Prostate gland (tissue), 2 donors: Measurements from ENCODE around the gene PIP5K1B. TPM values are rescaled to one million over a fixed set of nuclear protein-coding genes. Genes with fewer than 3 reads are reported as not detected.

Experiments
- DNase-seq: peaks from one replicate; pipeline ENCODE4 v3.0.0-alpha.2; 2019; ENCODE audit warnings: low spot score
- H3K27ac ChIP-seq, 2 donors: fragments of 200-600 bp; sonication (generic); 2 replicates each; pipeline ENCODE4 v1.5.1; 2017 to 2019
- H3K27me3 ChIP-seq: fragments of 200-600 bp; sonication (generic); replicated peaks from 2 replicates; pipeline ENCODE4 v1.5.1; 2019; ENCODE audit not compliant: insufficient read depth
- H3K36me3 ChIP-seq, 2 donors: fragments of 200-600 bp; sonication (generic); 1 replicate in 1 of 2; 2 replicates in 1 of 2; pipeline versions ENCODE4 v1.5.1 to v1.8.1; 2017 to 2019
- H3K4me1 ChIP-seq: fragments of 200-600 bp; sonication (generic); replicated peaks from 2 replicates; pipeline ENCODE4 v1.5.1; 2019
- H3K4me3 ChIP-seq, 2 donors: fragments of 200-600 bp; sonication (generic); 2 replicates each; pipeline ENCODE4 v1.5.1; 2017 to 2019
- H3K9me3 ChIP-seq: fragments of 200-600 bp; sonication (generic); 2 replicates; pipeline ENCODE4 v1.5.1; 2017
- POLR2A ChIP-seq: fragments of 450-650 bp; IDR thresholded peaks from one replicate; pipeline ENCODE4 v1.6.1; 2016; ENCODE audit warnings: antibody characterized with exemption, mild to moderate bottlenecking
- POLR2AphosphoS5 ChIP-seq: sonication (generic); formaldehyde crosslinking; IDR thresholded peaks from one replicate; pipeline ENCODE4 v1.6.1; 2017; ENCODE audit warnings: antibody characterized with exemption
- WGBS: methylation state at CpG from one replicate; pipeline ENCODE4 v1.1.5; 2018; 5-methylcytosine and 5-hydroxymethylcytosine counted together
- intact Hi-C: fragments of 100-400 bp; cut with DNase I; formaldehyde crosslinking; loops from one replicate; pipeline ENCODE4 v1.14.2; 2022
- total RNA-seq, 2 donors: library from RNA; depleted of rRNA; stranded (reverse); fragments of >200 nt; gene quantifications; one replicate each; pipeline ENCODE4 v1.1.0, GENCODE V29; 2016
- TF ChIP-seq, protein P1 (sequence below), 4 experiments: fragments of 200-600 bp in 2 of 4; fragments of 450-650 bp in 2 of 4; sonication (generic) in 2 of 4; IDR thresholded peaks; 1 replicate in 3 of 4; 2 replicates in 1 of 4; pipeline ENCODE4 v1.5.1; 2016 to 2019; ENCODE audit warnings: antibody characterized with exemption in 4 of 4, mild to moderate bottlenecking in 2 of 4, moderate library complexity in 2 of 4

Gene PIP5K1B
- total RNA-seq, 2 donors from 2014 or later: 1.6 to 38.3 TPM

DNA sequence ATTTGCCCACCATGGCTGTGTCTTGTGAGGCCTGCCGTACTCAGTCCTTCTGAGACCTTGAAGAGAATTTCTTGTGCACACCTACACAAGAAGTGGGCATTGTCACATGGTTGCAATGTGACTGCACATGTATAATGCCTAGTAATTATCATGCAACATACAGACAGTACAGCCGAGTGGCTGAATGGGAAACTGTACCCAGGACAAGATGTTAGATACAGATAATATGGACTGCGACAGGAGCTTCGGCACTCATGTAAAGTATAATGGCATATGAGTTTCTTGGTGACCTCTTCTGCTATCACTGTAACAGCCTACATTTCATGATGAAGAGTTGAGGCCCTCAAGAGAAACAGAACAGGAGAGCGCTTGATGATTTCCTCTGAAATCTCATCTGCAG, 313.7 kb downstream of the PIP5K1B start:
- TF ChIP-seq POLR2AphosphoS5 (no peak), POLR2A (no peak)
- TF ChIP-seq, protein P1, sequence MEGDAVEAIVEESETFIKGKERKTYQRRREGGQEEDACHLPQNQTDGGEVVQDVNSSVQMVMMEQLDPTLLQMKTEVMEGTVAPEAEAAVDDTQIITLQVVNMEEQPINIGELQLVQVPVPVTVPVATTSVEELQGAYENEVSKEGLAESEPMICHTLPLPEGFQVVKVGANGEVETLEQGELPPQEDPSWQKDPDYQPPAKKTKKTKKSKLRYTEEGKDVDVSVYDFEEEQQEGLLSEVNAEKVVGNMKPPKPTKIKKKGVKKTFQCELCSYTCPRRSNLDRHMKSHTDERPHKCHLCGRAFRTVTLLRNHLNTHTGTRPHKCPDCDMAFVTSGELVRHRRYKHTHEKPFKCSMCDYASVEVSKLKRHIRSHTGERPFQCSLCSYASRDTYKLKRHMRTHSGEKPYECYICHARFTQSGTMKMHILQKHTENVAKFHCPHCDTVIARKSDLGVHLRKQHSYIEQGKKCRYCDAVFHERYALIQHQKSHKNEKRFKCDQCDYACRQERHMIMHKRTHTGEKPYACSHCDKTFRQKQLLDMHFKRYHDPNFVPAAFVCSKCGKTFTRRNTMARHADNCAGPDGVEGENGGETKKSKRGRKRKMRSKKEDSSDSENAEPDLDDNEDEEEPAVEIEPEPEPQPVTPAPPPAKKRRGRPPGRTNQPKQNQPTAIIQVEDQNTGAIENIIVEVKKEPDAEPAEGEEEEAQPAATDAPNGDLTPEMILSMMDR (IDR thresholded peaks at IDR 0.05): no peak
- Histone ChIP-seq H3K27me3 (no peaks in the 10 kb centered on the region), H3K36me3 (no peaks in the 10 kb centered on the region), H3K27ac (no peak overlapping the region), H3K9me3 (no peaks in the 10 kb centered on the region), H3K4me3 (no peak overlapping the region), H3K4me1 (no peaks in the 10 kb centered on the region)
- WGBS: 76% methylated on average over 5 of the region's 5 CpGs
- DNase-seq: no peak
- intact Hi-C loops: loop anchor here (5.0 kb wide), 1 partner anchor 436 kb away; no protein-coding TSS in a partner anchor

DNA sequence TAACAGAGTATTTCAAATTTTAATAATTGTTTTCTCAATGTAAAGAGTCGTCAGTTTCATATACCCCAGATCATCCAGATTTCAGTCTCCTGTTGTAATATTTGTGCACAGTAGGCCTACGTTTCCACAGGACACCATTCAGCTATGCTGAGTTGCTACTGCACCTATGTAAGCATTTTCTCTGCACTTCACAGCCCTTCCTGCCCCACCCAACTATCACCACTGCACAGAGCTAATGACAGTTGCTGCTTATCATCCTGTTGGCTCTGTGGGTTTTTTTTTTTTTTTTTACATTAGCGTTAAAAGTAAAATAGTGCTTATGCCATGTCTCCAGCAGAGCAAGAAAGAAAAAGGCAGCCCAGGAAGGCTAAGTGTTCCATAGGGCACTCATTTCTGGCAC, 314.8 kb downstream of the PIP5K1B start:
- intact Hi-C loops: loop anchor here (5.0 kb wide), 1 partner anchor 438 kb away; no protein-coding TSS in a partner anchor
- DNase-seq: no peak
- Histone ChIP-seq H3K36me3 (no peaks in the 10 kb centered on the region), H3K9me3 (no peaks in the 10 kb centered on the region), H3K27me3 (no peaks in the 10 kb centered on the region), H3K4me1 (no peaks in the 10 kb centered on the region), H3K27ac (no peak overlapping the region), H3K4me3 (no peak overlapping the region)
- WGBS: 52% methylated on average over 3 of the region's 3 CpGs
- TF ChIP-seq, protein P1 (IDR thresholded peaks at IDR 0.05): no peak
- TF ChIP-seq POLR2A (no peak), POLR2AphosphoS5 (no peak)

DNA sequence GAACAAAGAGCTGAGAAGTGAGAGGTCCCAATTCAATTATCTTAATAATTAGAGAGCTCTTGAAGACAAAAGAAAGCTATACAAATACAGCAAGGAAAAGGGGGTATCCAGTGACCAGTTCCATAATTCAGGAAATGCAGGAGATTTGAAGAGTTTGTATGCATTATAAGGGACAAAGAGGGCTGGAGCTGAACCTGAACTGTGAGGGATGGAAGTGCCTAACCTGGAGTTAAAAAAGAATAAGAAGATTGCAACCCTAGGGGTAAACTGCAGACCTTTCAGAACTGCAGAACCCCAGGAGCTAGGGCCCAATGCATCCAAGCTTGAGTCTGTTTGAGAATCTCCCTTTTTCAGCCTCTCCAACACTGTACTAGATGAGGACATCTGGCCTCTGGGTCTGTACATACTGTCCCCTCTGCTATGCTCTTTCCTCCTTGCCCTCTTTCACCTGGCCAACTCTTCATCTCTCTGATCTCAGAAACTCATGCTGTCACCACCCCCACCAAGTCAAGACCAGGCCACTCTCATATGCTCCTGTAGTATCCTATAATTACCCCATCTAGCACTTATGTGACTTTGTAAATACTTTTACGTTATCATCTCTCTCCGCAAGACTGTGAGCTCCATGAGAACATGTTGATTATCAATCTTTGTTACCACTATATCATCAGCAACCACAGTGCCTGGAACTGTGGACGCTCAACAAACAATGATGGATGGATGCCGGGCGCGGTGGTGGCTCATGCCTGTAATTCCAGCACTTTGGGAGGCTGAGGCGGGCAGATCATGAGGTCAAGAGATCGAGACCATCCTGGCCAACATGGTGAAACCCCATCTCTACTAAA, 315.5 kb downstream of the PIP5K1B start:
- WGBS: 98% methylated on average over 8 of the region's 8 CpGs
- Histone ChIP-seq H3K36me3 (no peaks in the 10 kb centered on the region), H3K4me1 (no peaks in the 10 kb centered on the region), H3K27me3 (no peaks in the 10 kb centered on the region), H3K9me3 (no peaks in the 10 kb centered on the region), H3K27ac (no peak overlapping the region), H3K4me3 (no peak overlapping the region)
- no peak for TF ChIP-seq POLR2AphosphoS5
- no peak for TF ChIP-seq POLR2A
- TF ChIP-seq, protein P1 (IDR thresholded peaks at IDR 0.05): no peak
- no peak for DNase-seq
- intact Hi-C loops: no loop called here

DNA sequence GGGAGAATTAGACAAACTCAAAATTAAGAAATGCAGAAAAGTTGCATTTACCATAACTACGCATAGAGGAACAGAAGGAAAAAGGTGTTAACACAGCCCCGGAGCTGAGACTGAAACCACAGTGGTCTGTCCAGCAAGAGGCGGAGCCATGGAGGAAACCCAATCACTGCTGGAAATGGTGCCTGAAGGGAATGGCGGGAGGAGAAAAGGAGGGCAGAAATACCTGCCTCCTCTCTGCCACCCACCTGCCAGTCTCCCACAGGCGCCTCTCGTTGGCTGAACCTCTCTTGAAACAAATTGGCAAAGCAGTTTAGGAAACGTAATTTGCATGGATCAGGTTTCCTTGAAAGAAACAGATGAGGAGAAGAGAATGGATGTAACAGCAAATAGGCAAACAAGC, 318.6 kb downstream of the PIP5K1B start:
- DNase-seq: peak; percentile 31
- intact Hi-C loops: no loop called here
- H3K4me3 ChIP-seq: peak overlapping the region in 1 of 2 donors; percentile 19

More for the DNA sequence above, 318.6 kb downstream of the PIP5K1B start:
- Histone ChIP-seq H3K36me3 (no peaks in the 10 kb centered on the region), H3K27me3 (no peaks in the 10 kb centered on the region), H3K27ac (no peak overlapping the region), H3K4me1 (no peaks in the 10 kb centered on the region), H3K9me3 (no peaks in the 10 kb centered on the region)
- WGBS: 12% methylated on average over 7 of the region's 7 CpGs
- TF ChIP-seq, protein P1 (IDR thresholded peaks at IDR 0.05): no peak
- TF ChIP-seq POLR2A: no peak
- TF ChIP-seq POLR2AphosphoS5: peak; percentile 25
